A673 (cell line): ENCODE measurements around the gene PALD1. TPM values are rescaled to one million over a fixed set of nuclear protein-coding genes. Genes with fewer than 3 reads are reported as not detected.

Experiments
- BruUV-seq: library from RNA; stranded (reverse); fragments of 400-500 nt; replicated peaks from 2 replicates; lab custom pipeline; 2021; lab: Mats Ljungman, UMichigan
- CTCF ChIA-PET: fragments of 300-600 bp; sonication (Branson Sonifier 250); formaldehyde crosslinking; loops from one replicate; lab custom pipeline; 2022; ENCODE audit warnings: antibody characterized with exemption; lab: Charles Lee
- POLR2A ChIA-PET: fragments of 300-600 bp; sonication (Branson Sonifier 250); formaldehyde crosslinking; loops from one replicate; lab custom pipeline; 2022; ENCODE audit warnings: antibody characterized with exemption; ENCODE audit not compliant: low non-redundant PET; lab: Charles Lee
- DNase-seq: peaks from one replicate; pipeline ENCODE4 v3.0.0-alpha.2; 2015; ENCODE audit warnings: low spot score
- H3K27ac ChIP-seq: fragments of 200-600 bp; sonication (generic); 2 replicates; pipeline ENCODE4 v1.5.1; 2016; ENCODE audit warnings: mixed run types, low read depth, mild to moderate bottlenecking, mixed read lengths, antibody characterized with exemption, low read length; ENCODE audit not compliant: poor library complexity, severe bottlenecking
- H3K27me3 ChIP-seq: fragments of 200-600 bp; sonication (generic); replicated peaks from 2 replicates; pipeline ENCODE4 v1.6.1; 2017; ENCODE audit warnings: mixed run types, low read depth, mild to moderate bottlenecking, mixed read lengths, antibody characterized with exemption, low read length; ENCODE audit not compliant: insufficient read depth, poor library complexity
- H3K36me3 ChIP-seq: fragments of 200-600 bp; sonication (generic); 2 replicates; pipeline ENCODE4 v1.6.1; 2016; ENCODE audit warnings: mixed run types, mild to moderate bottlenecking, mixed read lengths, antibody characterized with exemption, low read length; ENCODE audit not compliant: insufficient read depth, poor library complexity, severe bottlenecking
- H3K4me1 ChIP-seq: fragments of 200-600 bp; sonication (generic); 2 replicates; pipeline ENCODE4 v1.6.1; 2017; ENCODE audit warnings: mixed run types, mild to moderate bottlenecking, mixed read lengths, antibody characterized with exemption, low read length; ENCODE audit not compliant: insufficient read depth, poor library complexity, severe bottlenecking
- H3K4me3 ChIP-seq: fragments of 200-600 bp; sonication (generic); 2 replicates; pipeline ENCODE4 v1.5.1; 2016; ENCODE audit warnings: low read depth, mixed run types, mild to moderate bottlenecking, mixed read lengths, low read length; ENCODE audit not compliant: poor library complexity, severe bottlenecking
- H3K9me3 ChIP-seq: fragments of 200-600 bp; sonication (generic); 2 replicates; pipeline ENCODE4 v1.6.1; 2016; ENCODE audit warnings: mixed run types, low read depth, mild to moderate bottlenecking, mixed read lengths, antibody characterized with exemption, low read length; ENCODE audit not compliant: poor library complexity, severe bottlenecking
- EZH2 ChIP-seq: fragments of 200-600 bp; sonication (generic); IDR thresholded peaks from 2 replicates; pipeline ENCODE4 v1.6.1; 2017; ENCODE audit warnings: borderline replicate concordance, low read depth, mild to moderate bottlenecking, mixed read lengths, antibody characterized with exemption, low read length; ENCODE audit not compliant: poor library complexity, severe bottlenecking
- intact Hi-C: fragments of 100-400 bp; cut with micrococcal nuclease; formaldehyde crosslinking; loops from one replicate; pipeline ENCODE4 v1.10.0; 2022; ENCODE audit not compliant: unreplicated experiment
- total RNA-seq: library from RNA; stranded (reverse); gene quantifications from 2 replicates; pipeline ENCODE4 v1.2.3, GENCODE V29; 2021
- TF ChIP-seq, protein P1 (sequence below): fragments of 300-800, 200-600 bp; sonication (generic); conservative IDR thresholded peaks from 2 replicates; pipeline ENCODE4 v1.5.1; 2017; ENCODE audit warnings: low read depth, mild to moderate bottlenecking, antibody characterized with exemption, low read length, moderate library complexity, mixed read lengths

PALD1 gene
- total RNA-seq, 1 experiment from 2014 or later, result 9.0 TPM

DNA sequence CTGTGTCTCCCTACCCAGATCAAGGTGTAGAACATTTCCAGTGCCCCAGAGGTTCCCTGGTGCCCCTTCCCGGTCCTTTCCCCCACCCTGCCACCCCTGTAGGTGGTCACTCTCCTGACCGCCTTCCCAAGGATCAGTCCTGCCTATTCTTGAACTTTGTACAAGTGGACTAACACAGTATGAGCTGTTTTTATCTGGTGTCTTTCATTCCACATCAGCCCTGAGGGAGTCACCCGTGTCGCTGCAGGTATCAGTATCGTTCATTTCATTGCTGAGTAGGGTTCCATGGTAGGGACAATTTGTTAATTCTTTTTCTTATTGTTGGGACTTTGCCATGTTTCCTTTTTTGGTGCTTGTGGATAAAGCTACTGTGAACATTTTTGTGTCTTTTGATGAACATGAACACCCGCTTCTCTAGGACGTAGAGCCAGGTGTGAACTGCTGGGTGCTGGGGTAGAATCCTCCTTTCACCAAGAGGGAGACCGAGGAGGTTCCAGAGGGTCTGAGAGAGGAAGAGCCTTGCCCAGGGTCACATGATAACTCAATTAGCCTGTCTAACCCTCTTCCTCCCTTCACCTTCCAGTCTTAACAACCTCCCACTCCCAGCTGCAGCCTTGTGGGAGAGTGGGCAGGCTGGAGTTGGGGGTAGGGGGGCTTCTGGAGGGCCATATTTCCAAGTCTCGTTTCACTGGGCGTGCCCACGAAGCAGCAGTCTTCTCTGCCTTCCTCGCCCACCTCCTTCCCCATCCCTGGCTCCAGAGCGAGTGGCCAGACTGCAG is 18.0 kb downstream of the PALD1 start:
- ChIA-PET CTCF (interaction anchor here (0.6 kb wide), 2 partner anchors 105 to 276 kb away, joined by 3 to 7 read pairs; no protein-coding TSS in a partner anchor), POLR2A (no interaction called here)
- no peak for DNase-seq
- Histone ChIP-seq H3K36me3 (no peaks in the 10 kb centered on the region), H3K4me1 (peaks cover 6% of the 10 kb centered on the region), H3K27me3 (no peaks in the 10 kb centered on the region), H3K27ac (no peak overlapping the region), H3K4me3 (no peak overlapping the region), H3K9me3 (no peaks in the 10 kb centered on the region)
- no TSS peak for BruUV-seq
- TF ChIP-seq, protein P1, sequence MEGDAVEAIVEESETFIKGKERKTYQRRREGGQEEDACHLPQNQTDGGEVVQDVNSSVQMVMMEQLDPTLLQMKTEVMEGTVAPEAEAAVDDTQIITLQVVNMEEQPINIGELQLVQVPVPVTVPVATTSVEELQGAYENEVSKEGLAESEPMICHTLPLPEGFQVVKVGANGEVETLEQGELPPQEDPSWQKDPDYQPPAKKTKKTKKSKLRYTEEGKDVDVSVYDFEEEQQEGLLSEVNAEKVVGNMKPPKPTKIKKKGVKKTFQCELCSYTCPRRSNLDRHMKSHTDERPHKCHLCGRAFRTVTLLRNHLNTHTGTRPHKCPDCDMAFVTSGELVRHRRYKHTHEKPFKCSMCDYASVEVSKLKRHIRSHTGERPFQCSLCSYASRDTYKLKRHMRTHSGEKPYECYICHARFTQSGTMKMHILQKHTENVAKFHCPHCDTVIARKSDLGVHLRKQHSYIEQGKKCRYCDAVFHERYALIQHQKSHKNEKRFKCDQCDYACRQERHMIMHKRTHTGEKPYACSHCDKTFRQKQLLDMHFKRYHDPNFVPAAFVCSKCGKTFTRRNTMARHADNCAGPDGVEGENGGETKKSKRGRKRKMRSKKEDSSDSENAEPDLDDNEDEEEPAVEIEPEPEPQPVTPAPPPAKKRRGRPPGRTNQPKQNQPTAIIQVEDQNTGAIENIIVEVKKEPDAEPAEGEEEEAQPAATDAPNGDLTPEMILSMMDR, result no peak
- no peak for TF ChIP-seq EZH2
- intact Hi-C loops, result no loop called here

DNA sequence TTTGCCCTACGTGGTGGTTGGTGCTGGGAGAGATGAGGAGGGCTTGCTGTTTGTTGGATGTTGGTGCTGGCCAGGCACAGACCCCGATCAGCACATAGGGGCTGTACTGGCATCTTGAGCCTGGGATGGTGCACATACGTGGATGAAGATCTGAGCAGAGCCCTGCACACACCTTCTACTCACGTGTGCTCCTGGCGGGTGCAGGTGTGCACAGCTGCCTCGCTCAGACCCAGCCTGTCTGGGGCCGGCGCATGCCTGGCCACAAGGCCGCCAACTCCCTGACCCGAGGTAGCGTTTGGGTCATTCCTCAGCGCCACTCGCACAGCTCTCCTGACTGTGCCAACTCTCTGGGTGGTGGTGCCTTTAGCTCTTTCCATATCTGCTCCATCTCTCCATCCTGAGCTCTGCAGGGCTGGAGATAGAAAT is 18.6 kb downstream of the PALD1 start:
- Histone ChIP-seq H3K36me3 (no peaks in the 10 kb centered on the region), H3K9me3 (no peaks in the 10 kb centered on the region), H3K4me1 (peaks cover 6% of the 10 kb centered on the region), H3K27ac (no peak overlapping the region), H3K4me3 (no peak overlapping the region), H3K27me3 (no peaks in the 10 kb centered on the region)
- intact Hi-C loops, result no loop called here
- no TSS peak for BruUV-seq
- TF ChIP-seq, protein P1, result no peak
- no peak for TF ChIP-seq EZH2
- ChIA-PET CTCF (interaction anchor here (0.6 kb wide), 1 partner anchor 106 kb away, joined by 3 read pairs; no protein-coding TSS in a partner anchor), POLR2A (no interaction called here)
- DNase-seq, result no peak

DNA sequence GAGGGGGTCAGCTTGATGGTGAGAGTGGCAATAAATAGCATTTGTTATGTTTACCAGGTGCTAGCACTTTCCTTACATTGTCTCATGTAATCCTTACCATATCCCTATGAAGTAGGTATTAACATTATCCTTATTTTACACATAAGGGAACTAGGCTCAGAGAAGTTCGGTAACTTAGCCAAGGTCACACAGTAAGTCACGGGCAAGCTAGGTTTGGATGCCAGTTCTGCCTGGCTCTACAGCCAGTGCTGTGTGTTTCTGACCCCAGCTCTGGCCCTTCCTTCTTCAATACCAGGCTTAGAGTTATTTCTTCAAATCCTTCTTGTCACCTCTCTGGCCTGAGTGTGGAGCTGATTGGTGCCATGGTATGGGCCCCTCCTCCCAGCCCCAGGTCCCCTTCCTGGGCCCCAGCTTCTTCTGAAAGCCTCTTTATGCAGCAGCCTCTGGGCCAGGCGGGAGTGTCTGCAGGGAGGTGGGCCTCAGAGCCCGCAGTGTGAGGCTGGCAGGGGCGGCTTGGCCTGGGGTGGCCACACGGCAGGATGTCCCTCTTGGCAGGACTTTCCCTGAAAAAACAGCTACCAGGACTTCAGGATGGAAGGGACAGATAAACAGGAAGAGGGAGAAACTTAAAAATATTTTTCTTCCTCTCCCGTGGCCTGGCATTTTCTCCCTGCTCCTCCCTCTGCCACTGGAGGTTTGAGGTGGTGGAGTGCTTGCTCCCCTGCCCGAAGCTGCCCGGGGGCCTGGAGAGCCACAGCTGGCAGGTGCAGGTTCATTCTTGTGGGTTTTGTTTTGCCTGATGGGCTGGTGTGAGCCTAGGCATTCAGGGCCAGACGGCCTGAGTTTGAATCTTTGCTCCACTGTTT is 20.6 kb downstream of the PALD1 start:
- CTCF ChIA-PET, result no interaction called here
- POLR2A ChIA-PET, result no interaction called here

More for the DNA sequence above, 20.6 kb downstream of the PALD1 start:
- H3K27ac ChIP-seq, result no peak overlapping the region
- no peaks in the 10 kb centered on the region for H3K9me3 ChIP-seq
- peaks cover 6% of the 10 kb centered on the region for H3K4me1 ChIP-seq
- BruUV-seq, result no TSS peak
- intact Hi-C loops, result no loop called here
- no peak for DNase-seq
- H3K36me3 ChIP-seq, result no peaks in the 10 kb centered on the region
- no peaks in the 10 kb centered on the region for H3K27me3 ChIP-seq
- no peak overlapping the region for H3K4me3 ChIP-seq
- no peak for TF ChIP-seq EZH2
- TF ChIP-seq, protein P1, result no peak
